NCI-H345 (cell line): ENCODE data around the gene FXYD1.
"Not testable (repeated sequence)": the region's sequence is repeated elsewhere in the genome, so short reads cannot be mapped to it uniquely, and the experiment has no call there.

Source experiments
- DNase-seq: peaks from one replicate; lab custom pipeline; 2025; lab: John Stamatoyannopoulos, UW

Gene FXYD1

GRCh38 chr19:35138305-35138892 lies at the start of gene FXYD1:
Gene FXYD1 (plus strand): TSS chr19:35138824. CDS start chr19:35140080, 1,256 bp downstream.
- DNase-seq: no peak

- DNase-seq: no peak
Measured at GRCh38 chr19:35089554-35089953, 49.1 kb upstream of the FXYD1 start.

- no peak for DNase-seq
Measured at GRCh38 chr19:35090160-35090505, 48.5 kb upstream of the FXYD1 start.

GRCh38 chr19:35090506-35091214 lies 48.0 kb upstream of the FXYD1 start:
- peak; percentile 84 for DNase-seq

GRCh38 chr19:35093430-35093829 lies 45.2 kb upstream of the FXYD1 start:
- no peak for DNase-seq

- no peak for DNase-seq
Measured at GRCh38 chr19:35093941-35094647, 44.5 kb upstream of the FXYD1 start.

GRCh38 chr19:35094656-35095055 lies 44.0 kb upstream of the FXYD1 start:
- no peak for DNase-seq

GRCh38 chr19:35095667-35096368 lies 42.8 kb upstream of the FXYD1 start:
- DNase-seq: no peak

- DNase-seq: no peak
Measured at GRCh38 chr19:35098413-35099049, 40.1 kb upstream of the FXYD1 start.

- no peak for DNase-seq
Measured at GRCh38 chr19:35099155-35099896, 39.3 kb upstream of the FXYD1 start.

GRCh38 chr19:35099897-35100275 lies 38.7 kb upstream of the FXYD1 start:
- DNase-seq: no peak

- no peak for DNase-seq
Measured at GRCh38 chr19:35100588-35101533, 37.8 kb upstream of the FXYD1 start.

GRCh38 chr19:35101949-35102348 lies 36.7 kb upstream of the FXYD1 start:
- DNase-seq: not testable (repeated sequence)

- DNase-seq: not testable (repeated sequence)
Measured at GRCh38 chr19:35103614-35104013, 35.0 kb upstream of the FXYD1 start.

GRCh38 chr19:35104361-35104760 lies 34.3 kb upstream of the FXYD1 start:
- DNase-seq: no peak

GRCh38 chr19:35105047-35105410 lies 33.6 kb upstream of the FXYD1 start:
- no peak for DNase-seq

- no peak for DNase-seq
Measured at GRCh38 chr19:35105411-35106290, 33.0 kb upstream of the FXYD1 start.

GRCh38 chr19:35106291-35106583 lies 32.4 kb upstream of the FXYD1 start:
- DNase-seq: no peak

GRCh38 chr19:35106898-35107541 lies 31.6 kb upstream of the FXYD1 start:
- DNase-seq: no peak
